HEK293T (cell line): ENCODE results near the gene AVPR1B.

Experiments
- CTCF ChIA-PET: fragments of 350-600 bp; formaldehyde crosslinking; extraction: SDS; loops from one replicate; lab custom pipeline; 2021; ENCODE audit warnings: antibody characterized with exemption, inconsistent platforms; lab: Yijun Ruan, JAX
- POLR2A ChIA-PET: fragments of 350-600 bp; formaldehyde crosslinking; extraction: SDS; loops from one replicate; lab custom pipeline; 2020; ENCODE audit warnings: antibody characterized with exemption, inconsistent platforms; lab: Yijun Ruan, JAX
- DNase-seq: peaks from one replicate; pipeline ENCODE4 v3.0.0; 2012; ENCODE audit warnings: mixed read lengths; ENCODE audit errors: extremely low spot score
- ARNT ChIP-seq: fragments of 450-650 bp; IDR thresholded peaks from 2 replicates; pipeline ENCODE4 v1.6.1; 2017; ENCODE audit warnings: mild to moderate bottlenecking
- BHLHE40 ChIP-seq: fragments of 450-650 bp; IDR thresholded peaks from 2 replicates; pipeline ENCODE4 v1.6.1; 2016; ENCODE audit warnings: mild to moderate bottlenecking, moderate library complexity, borderline replicate concordance
- CTBP1 ChIP-seq: fragments of 450-650 bp; IDR thresholded peaks from 2 replicates; pipeline ENCODE4 v1.6.1; 2016; ENCODE audit warnings: borderline replicate concordance
- ELF4 ChIP-seq: fragments of 450-650 bp; IDR thresholded peaks from 2 replicates; pipeline ENCODE4 v1.6.1; 2017; ENCODE audit warnings: antibody characterized with exemption
- FOXA1 ChIP-seq: fragments of 450-650 bp; IDR thresholded peaks from 2 replicates; pipeline ENCODE4 v1.6.1; 2016; ENCODE audit warnings: mild to moderate bottlenecking
- FOXK2 ChIP-seq: fragments of 450-650 bp; IDR thresholded peaks from 2 replicates; pipeline ENCODE4 v1.6.1; 2016; ENCODE audit warnings: mild to moderate bottlenecking
- FOXM1 ChIP-seq: fragments of 450-650 bp; IDR thresholded peaks from 2 replicates; pipeline ENCODE4 v1.6.1; 2017; ENCODE audit warnings: mild to moderate bottlenecking, borderline replicate concordance
- HDGF ChIP-seq: fragments of 450-650 bp; IDR thresholded peaks from 2 replicates; pipeline ENCODE4 v1.6.1; 2017; ENCODE audit warnings: antibody characterized with exemption, borderline replicate concordance
- L3MBTL2 ChIP-seq: fragments of 450-650 bp; conservative IDR thresholded peaks from 2 replicates; pipeline ENCODE4 v1.6.1; 2016; ENCODE audit warnings: mild to moderate bottlenecking
- LEF1 ChIP-seq: fragments of 450-650 bp; IDR thresholded peaks from 2 replicates; pipeline ENCODE4 v1.6.1; 2017; ENCODE audit warnings: mild to moderate bottlenecking, borderline replicate concordance
- NFRKB ChIP-seq: fragments of 450-650 bp; IDR thresholded peaks from 2 replicates; pipeline ENCODE4 v1.6.1; 2016; ENCODE audit warnings: mild to moderate bottlenecking, moderate library complexity
- SP1 ChIP-seq: fragments of 450-650 bp; IDR thresholded peaks from 2 replicates; pipeline ENCODE4 v1.6.1; 2017
- SUZ12 ChIP-seq: fragments of 450-650 bp; IDR thresholded peaks from 2 replicates; pipeline ENCODE4 v1.6.1; 2016; ENCODE audit warnings: mild to moderate bottlenecking
- TARDBP ChIP-seq: fragments of 450-650 bp; IDR thresholded peaks from 2 replicates; pipeline ENCODE4 v1.6.1; 2016
- ZNF384 ChIP-seq: fragments of 450-650 bp; IDR thresholded peaks from 2 replicates; pipeline ENCODE4 v1.6.1; 2016
- TF ChIP-seq, protein P1 (sequence below): fragments of 450-650 bp; IDR thresholded peaks from 2 replicates; pipeline ENCODE4 v1.6.1; 2016

The AVPR1B gene

DNA sequence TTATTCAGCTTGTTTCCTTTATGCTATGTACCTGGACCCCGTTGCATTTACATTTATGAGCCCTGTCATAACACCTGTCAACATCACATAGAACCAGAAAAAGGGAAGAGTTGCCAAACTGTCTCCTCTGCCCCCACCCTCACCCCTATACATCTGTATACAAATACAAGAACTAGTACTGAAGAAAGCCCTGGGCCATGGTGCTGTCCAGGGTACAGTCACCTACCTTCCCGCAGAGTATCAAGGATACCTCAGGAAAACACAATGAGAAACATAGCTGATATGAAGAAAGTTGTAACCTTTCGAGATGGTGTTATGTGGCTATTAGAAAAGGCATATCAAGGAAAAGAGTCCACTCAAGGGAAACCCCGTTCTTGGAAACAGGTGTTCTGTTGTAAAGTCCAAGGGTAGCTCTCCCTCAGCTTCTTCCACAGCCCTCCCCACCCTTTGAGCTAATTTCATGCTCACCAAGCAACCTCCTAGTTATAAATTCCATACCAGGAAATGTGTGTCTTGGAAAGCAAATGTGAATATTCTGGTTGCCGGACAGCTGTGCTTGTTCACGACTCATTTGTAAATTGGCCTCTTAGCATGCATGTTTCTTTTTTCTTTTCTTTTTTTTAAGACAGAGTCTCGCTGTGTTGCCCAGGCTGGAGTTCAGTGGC lies 16.7 kb upstream of the AVPR1B start:
- ChIA-PET CTCF (interaction anchor here (0.6 kb wide), 1 partner anchor 502 kb away, joined by 3 read pairs; no protein-coding TSS in a partner anchor), POLR2A (no interaction called here)
- TF ChIP-seq FOXM1 (no peak), SP1 (no peak), FOXA1 (no peak), TARDBP (no peak), L3MBTL2 (no peak), NFRKB (no peak), ARNT (no peak), FOXK2 (no peak), BHLHE40 (no peak), LEF1 (no peak), ZNF384 (no peak), CTBP1 (no peak), SUZ12 (no peak), ELF4 (no peak), HDGF (no peak)
- TF ChIP-seq, protein P1, sequence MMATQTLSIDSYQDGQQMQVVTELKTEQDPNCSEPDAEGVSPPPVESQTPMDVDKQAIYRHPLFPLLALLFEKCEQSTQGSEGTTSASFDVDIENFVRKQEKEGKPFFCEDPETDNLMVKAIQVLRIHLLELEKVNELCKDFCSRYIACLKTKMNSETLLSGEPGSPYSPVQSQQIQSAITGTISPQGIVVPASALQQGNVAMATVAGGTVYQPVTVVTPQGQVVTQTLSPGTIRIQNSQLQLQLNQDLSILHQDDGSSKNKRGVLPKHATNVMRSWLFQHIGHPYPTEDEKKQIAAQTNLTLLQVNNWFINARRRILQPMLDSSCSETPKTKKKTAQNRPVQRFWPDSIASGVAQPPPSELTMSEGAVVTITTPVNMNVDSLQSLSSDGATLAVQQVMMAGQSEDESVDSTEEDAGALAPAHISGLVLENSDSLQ = no peak
- DNase-seq = no peak

DNA sequence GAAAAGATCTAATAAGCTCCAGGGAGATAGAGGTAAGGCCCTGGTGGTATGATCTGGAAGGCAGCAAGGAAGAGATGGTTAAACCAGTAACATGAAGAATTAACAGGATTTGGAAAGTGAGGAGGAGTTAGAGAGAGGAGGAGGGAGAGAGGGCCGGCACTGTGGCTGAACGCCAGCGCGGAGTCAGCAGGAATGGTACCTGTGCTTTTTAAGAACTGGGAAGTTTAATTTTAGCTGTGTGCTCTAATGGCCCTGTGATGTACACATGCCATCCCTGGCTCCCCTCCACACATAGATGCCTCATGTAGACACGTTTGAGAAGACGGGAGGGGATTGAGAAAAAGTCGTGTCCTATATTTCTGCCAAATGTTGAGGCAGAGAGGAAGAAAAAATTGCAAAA lies 13.8 kb upstream of the AVPR1B start:
- POLR2A ChIA-PET = no interaction called here
- CTCF ChIA-PET = interaction anchor here (0.7 kb wide), 1 partner anchor 154 kb away, joined by 4 read pairs; no protein-coding TSS in a partner anchor

DNA sequence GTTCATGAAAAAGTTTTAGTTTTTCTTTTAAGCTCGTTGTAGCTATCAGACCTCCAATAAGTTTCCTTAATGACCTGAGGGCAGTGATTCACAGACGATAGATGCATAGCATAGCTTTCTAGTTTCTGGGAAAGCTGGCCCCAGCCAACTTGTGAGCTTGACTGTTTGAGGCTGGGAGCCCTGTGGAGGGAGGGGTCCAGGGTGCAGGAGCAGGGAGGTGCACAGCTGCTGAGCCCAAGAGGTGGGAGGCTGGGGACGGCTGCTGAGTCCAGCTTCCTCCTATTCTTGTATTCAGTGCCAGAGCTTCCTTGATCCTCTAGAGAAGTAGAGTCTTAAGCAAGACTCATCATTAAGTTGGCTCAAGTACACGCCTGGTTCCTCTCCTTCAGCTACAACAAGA lies 11.0 kb upstream of the AVPR1B start:
- CTCF ChIA-PET = no interaction called here

More for the DNA sequence above, 13.8 kb upstream of the AVPR1B start:
- no peak for DNase-seq
- TF ChIP-seq CTBP1 (no peak), SP1 (no peak), NFRKB (no peak), ELF4 (no peak), HDGF (no peak), FOXA1 (no peak), ARNT (no peak), L3MBTL2 (no peak), BHLHE40 (no peak), SUZ12 (no peak), TARDBP (no peak)
- TF ChIP-seq, protein P1 = no peak

DNA sequence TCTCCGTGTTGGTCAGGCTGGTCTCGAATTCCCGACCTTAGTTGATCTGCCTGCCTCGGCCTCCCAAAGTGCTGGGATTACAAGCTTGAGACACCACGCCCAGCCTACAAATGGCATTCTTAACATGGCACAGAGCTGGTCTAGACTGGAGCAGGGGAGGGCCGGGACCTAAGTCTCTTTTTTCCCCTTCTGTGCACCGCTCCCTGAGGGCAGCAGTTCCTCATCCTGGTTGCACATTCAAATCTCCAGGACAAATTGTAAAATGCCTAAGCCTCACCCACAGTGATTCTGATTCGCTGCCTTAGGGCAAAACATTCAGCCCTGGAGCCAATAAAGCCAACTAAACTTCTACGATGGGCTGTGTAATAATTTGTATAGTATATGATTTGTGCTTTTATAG lies 10.1 kb upstream of the AVPR1B start:
- no peak for DNase-seq
- no peak for TF ChIP-seq ZNF384
- no peak for TF ChIP-seq SUZ12
- TF ChIP-seq LEF1 = no peak
- TF ChIP-seq, protein P1 = no peak
- TF ChIP-seq HDGF = no peak
- TF ChIP-seq SP1 = no peak
- TF ChIP-seq ELF4 = no peak
- TF ChIP-seq FOXK2 = no peak
- TF ChIP-seq TARDBP = no peak
- TF ChIP-seq ARNT = no peak
- TF ChIP-seq L3MBTL2 = no peak
- no peak for TF ChIP-seq BHLHE40
- no peak for TF ChIP-seq NFRKB
- no peak for TF ChIP-seq FOXA1
- TF ChIP-seq CTBP1 = no peak
- TF ChIP-seq FOXM1 = no peak
- CTCF ChIA-PET = no interaction called here
- POLR2A ChIA-PET = no interaction called here

More for the DNA sequence above, 11.0 kb upstream of the AVPR1B start:
- DNase-seq = no peak
- TF ChIP-seq ARNT = no peak
- no peak for TF ChIP-seq LEF1
- TF ChIP-seq, protein P1 = no peak
- TF ChIP-seq ZNF384 = no peak
- TF ChIP-seq SP1 = no peak
- TF ChIP-seq BHLHE40 = no peak
- TF ChIP-seq L3MBTL2 = no peak
- no peak for TF ChIP-seq CTBP1
- TF ChIP-seq SUZ12 = no peak
- no peak for TF ChIP-seq FOXM1
- TF ChIP-seq NFRKB = no peak
- TF ChIP-seq ELF4 = no peak
- TF ChIP-seq TARDBP = no peak
- POLR2A ChIA-PET = no interaction called here

DNA sequence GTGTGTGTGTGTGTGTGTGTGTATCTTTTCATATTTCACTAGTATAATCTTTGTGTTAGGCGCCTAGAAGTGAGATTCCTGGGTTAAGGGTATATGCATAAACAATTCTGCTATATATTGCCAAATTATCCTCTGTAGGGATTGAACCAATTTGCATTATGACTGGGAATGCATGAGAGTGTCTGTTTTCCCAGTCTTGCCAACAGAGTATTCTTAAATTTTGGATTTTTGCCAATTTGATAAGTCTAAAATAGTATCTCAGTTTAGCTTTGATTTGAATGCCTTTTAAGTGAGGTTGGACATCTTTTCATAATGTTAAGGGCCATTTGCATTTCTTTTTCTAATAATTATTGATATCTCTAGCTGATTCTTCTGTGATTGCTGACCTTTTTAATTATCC lies 8.2 kb upstream of the AVPR1B start:
- TF ChIP-seq FOXA1 = no peak
- TF ChIP-seq SP1 = no peak
- no peak for TF ChIP-seq L3MBTL2
- no peak for TF ChIP-seq ELF4
- TF ChIP-seq CTBP1 = no peak
- no peak for TF ChIP-seq ARNT
- TF ChIP-seq SUZ12 = no peak
- no peak for TF ChIP-seq LEF1
- TF ChIP-seq, protein P1 = no peak
- no peak for TF ChIP-seq BHLHE40
- TF ChIP-seq NFRKB = no peak
- TF ChIP-seq TARDBP = no peak
- TF ChIP-seq HDGF = no peak
- DNase-seq = no peak
- CTCF ChIA-PET = no interaction called here
- POLR2A ChIA-PET = no interaction called here
